ENCODE data around the gene ARHGEF28.

GRCh38 chr5:73940801-73941200, 314.8 kb downstream of the ARHGEF28 start:
- TF ChIP-seq, protein P1, sequence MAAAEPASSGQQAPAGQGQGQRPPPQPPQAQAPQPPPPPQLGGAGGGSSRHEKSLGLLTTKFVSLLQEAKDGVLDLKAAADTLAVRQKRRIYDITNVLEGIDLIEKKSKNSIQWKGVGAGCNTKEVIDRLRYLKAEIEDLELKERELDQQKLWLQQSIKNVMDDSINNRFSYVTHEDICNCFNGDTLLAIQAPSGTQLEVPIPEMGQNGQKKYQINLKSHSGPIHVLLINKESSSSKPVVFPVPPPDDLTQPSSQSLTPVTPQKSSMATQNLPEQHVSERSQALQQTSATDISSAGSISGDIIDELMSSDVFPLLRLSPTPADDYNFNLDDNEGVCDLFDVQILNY (CRISPR knock-in tag; conservative IDR thresholded peaks at IDR 0.05): no peak
- TF ChIP-seq MXI1 (IDR thresholded peaks at IDR 0.05; ENCODE audit: borderline replicate concordance, low read depth, low read length): no peak
- TF ChIP-seq JUND (CRISPR knock-in tag; IDR thresholded peaks at IDR 0.05): no peak
